HepG2 (cell line): Measurements from ENCODE around the gene PHF14. TPM values are rescaled to one million over a fixed set of nuclear protein-coding genes. Genes with fewer than 3 reads are reported as not detected.
A peak's percentile ranks its signal among the peaks of the same experiment; 100 is the strongest.

Experiments
- AKAP8 ChIP-seq: sonication (generic); formaldehyde crosslinking; IDR thresholded peaks from 2 replicates; pipeline ENCODE4 v1.5.1; 2020; ENCODE audit warnings: mild to moderate bottlenecking, missing genetic modification reagents
- ARID2 ChIP-seq: sonication (generic); formaldehyde crosslinking; IDR thresholded peaks from 2 replicates; pipeline ENCODE4 v1.8.1; 2022; ENCODE audit warnings: mild to moderate bottlenecking, missing genetic modification reagents, borderline replicate concordance
- ATF7 ChIP-seq, 2 experiments: fragments of 450-650 bp in 1 of 2; sonication (generic) in 1 of 2; formaldehyde crosslinking in 1 of 2; IDR thresholded peaks; 2 replicates each; pipeline versions ENCODE4 v1.4.0 to v1.6.1; 2016 to 2020; ENCODE audit warnings: antibody characterized with exemption in 1 of 2, mild to moderate bottlenecking in 1 of 2, missing genetic modification reagents in 1 of 2
- BCL6 ChIP-seq: IDR thresholded peaks from 2 replicates; pipeline ENCODE4 v1.6.1; 2016; ENCODE audit warnings: missing genetic modification reagents, missing compliant biosample characterization
- EZH2 ChIP-seq: conservative IDR thresholded peaks from 2 replicates; pipeline ENCODE4 v1.6.1; 2012; ENCODE audit warnings: mild to moderate bottlenecking, low read depth, low read length, moderate library complexity
- GZF1 ChIP-seq: sonication (generic); formaldehyde crosslinking; IDR thresholded peaks from 2 replicates; pipeline ENCODE4 v1.5.1; 2020; ENCODE audit warnings: mild to moderate bottlenecking, missing genetic modification reagents
- HDAC2 ChIP-seq: sonication (generic); formaldehyde crosslinking; IDR thresholded peaks from 2 replicates; pipeline ENCODE4 v1.4.0; 2020; ENCODE audit warnings: missing genetic modification reagents
- KMT2B ChIP-seq: IDR thresholded peaks from 2 replicates; pipeline ENCODE4 v1.6.1; 2016; ENCODE audit warnings: missing genetic modification reagents, missing compliant biosample characterization
- MEIS2 ChIP-seq: sonication (generic); formaldehyde crosslinking; IDR thresholded peaks from 2 replicates; pipeline ENCODE4 v1.9.0; 2021; ENCODE audit warnings: mild to moderate bottlenecking, missing genetic modification reagents
- PPARG ChIP-seq: conservative IDR thresholded peaks from 2 replicates; pipeline ENCODE4 v1.6.1; 2016; ENCODE audit warnings: missing biosample characterization, missing genetic modification reagents
- RFX1 ChIP-seq: fragments of 450-650 bp; IDR thresholded peaks from 2 replicates; pipeline ENCODE4 v1.6.1; 2017
- RFXAP ChIP-seq: sonication (generic); formaldehyde crosslinking; IDR thresholded peaks from 2 replicates; pipeline ENCODE4 v1.4.0; 2020; ENCODE audit warnings: missing genetic modification reagents, borderline replicate concordance
- RNF2 ChIP-seq: fragments of 450-650 bp; conservative IDR thresholded peaks from 2 replicates; pipeline ENCODE4 v1.6.1; 2016; ENCODE audit warnings: low read depth
- STAG1 ChIP-seq: sonication (generic); formaldehyde crosslinking; IDR thresholded peaks from 2 replicates; pipeline ENCODE4 v1.4.0; 2020; ENCODE audit warnings: missing genetic modification reagents
- ZNF10 ChIP-seq: sonication (generic); formaldehyde crosslinking; IDR thresholded peaks from 2 replicates; pipeline ENCODE4 v1.4.0; 2020; ENCODE audit warnings: mild to moderate bottlenecking, low read depth, missing genetic modification reagents, borderline replicate concordance
- ZNF12 ChIP-seq: sonication (generic); formaldehyde crosslinking; IDR thresholded peaks from 2 replicates; pipeline ENCODE4 v1.5.0; 2020; ENCODE audit warnings: missing genetic modification reagents
- ZNF33A ChIP-seq: sonication (generic); formaldehyde crosslinking; IDR thresholded peaks from 2 replicates; pipeline ENCODE4 v1.5.1; 2020; ENCODE audit warnings: missing genetic modification reagents, mild to moderate bottlenecking, moderate library complexity, borderline replicate concordance
- ZNF343 ChIP-seq: sonication (generic); formaldehyde crosslinking; IDR thresholded peaks from 2 replicates; pipeline ENCODE4 v1.4.0; 2020; ENCODE audit warnings: mild to moderate bottlenecking, missing genetic modification reagents
- ZSCAN12 ChIP-seq: sonication (generic); formaldehyde crosslinking; IDR thresholded peaks from 2 replicates; pipeline ENCODE4 v1.9.0; 2021; ENCODE audit warnings: mild to moderate bottlenecking, missing genetic modification reagents
- polyA plus RNA-seq, 8 experiments: library from polyadenylated mRNA; depleted of rRNA in 3 of 8; stranded (reverse) in 7 of 8; unstranded in 1 of 8; fragments of >200 nt; fragmentation: Illumina TruSeq in 4 of 8; extraction: Trizol in 4 of 8; gene quantifications; 2 replicates each; pipeline versions ENCODE4 v1.2.1 to v1.2.3, GENCODE V29; 2011 to 2016; ENCODE audit warnings: low read depth in 4 of 8, missing spikeins in 1 of 8, mixed read lengths in 1 of 8; ENCODE audit not compliant: insufficient read depth in 1 of 8
- total RNA-seq, 5 experiments: library from RNA; depleted of rRNA; stranded (reverse); fragments of >200 nt; fragmentation: Illumina TruSeq; extraction: Trizol; gene quantifications; 2 replicates each; pipeline ENCODE4 v1.2.3, GENCODE V29; 2016; ENCODE audit warnings: low read depth in 1 of 5
- TF ChIP-seq, protein P1 (sequence below): sonication (generic); formaldehyde crosslinking; IDR thresholded peaks from 2 replicates; pipeline ENCODE4 v1.4.0; 2020; ENCODE audit warnings: missing genetic modification reagents
- TF ChIP-seq, protein P2 (sequence below): sonication (generic); formaldehyde crosslinking; conservative IDR thresholded peaks from 2 replicates; pipeline ENCODE4 v1.5.0; 2020; ENCODE audit warnings: missing genetic modification reagents
- TF ChIP-seq, protein P3 (sequence below): sonication (generic); formaldehyde crosslinking; IDR thresholded peaks from 2 replicates; pipeline ENCODE4 v1.5.0; 2020; ENCODE audit warnings: missing genetic modification reagents, mild to moderate bottlenecking, borderline replicate concordance

PHF14 gene
- total and polyA plus RNA-seq, 2 of the 13 experiments (the other 11 are each of a cell fraction or from before 2014, with no cell fraction given): 18.9 to 68.7 TPM

DNA sequence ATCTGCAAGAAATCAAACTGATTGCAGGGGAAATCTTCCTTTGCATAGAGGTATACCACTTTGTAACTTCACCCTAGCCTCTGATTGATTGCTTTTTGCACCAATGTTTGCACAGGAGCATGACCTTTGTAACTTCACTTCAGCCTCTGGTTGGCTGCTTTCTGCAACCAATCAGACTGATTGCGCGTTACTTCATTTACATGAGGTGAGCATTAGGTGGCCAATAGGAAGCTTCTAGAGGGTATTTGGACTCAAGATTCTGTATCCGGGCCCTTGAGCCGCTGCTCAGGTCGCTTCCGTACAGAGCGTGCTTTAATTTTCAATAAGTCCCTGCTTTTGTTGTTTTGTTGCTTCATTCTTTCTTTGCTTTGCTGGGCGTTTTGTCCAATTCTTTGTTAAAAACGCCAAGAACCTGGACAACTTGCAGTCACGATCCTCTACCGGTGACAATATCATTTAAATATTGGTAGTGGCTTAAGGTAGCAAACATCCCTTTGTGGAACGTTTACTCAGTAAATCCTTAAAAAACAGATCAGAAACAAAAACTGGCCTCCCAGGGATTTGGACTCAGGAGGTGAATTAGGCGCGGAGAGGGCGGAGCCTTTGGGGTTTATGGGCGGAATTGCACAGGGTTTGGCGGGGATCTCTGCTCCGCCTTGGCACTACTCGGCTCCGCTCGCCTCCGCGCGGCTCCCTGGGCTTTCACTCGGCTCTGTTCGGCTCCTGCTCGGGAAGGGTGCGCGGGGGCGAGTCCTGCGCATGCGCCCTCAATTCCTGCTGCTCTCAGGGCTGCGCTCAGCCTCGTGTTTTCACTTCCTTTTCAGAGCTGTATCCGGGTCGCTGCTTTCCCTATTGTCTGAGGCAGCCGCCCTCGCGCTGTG is at the start of gene PHF14 (continued):
- TF ChIP-seq KMT2B (CRISPR knock-in tag) (peak; percentile 13; the same call in 1 of the 2 replicates), BCL6 (CRISPR knock-in tag) (no peak), EZH2 (no peak), ZNF10 (CRISPR knock-in tag) (no peak), RFX1 (no peak), ARID2 (no peak), ZSCAN12 (CRISPR knock-in tag) (no peak), ATF7 (IDR thresholded peaks at IDR 0.05) (no peak), ATF7 (CRISPR knock-in tag; IDR thresholded peaks at IDR 0.05) (no peak; the same call in 1 of the 2 replicates), STAG1 (CRISPR knock-in tag) (no peak; the same call in 1 of the 2 replicates), ZNF33A (CRISPR knock-in tag) (0 out of 2 replicates have a peak, but pooled peaks have one; percentile 85), ZNF343 (CRISPR knock-in tag) (no peak), MEIS2 (CRISPR knock-in tag) (peak; percentile 16; the same call in 1 of the 2 replicates), RNF2 (no peak), AKAP8 (no peak), PPARG (CRISPR knock-in tag) (no peak; the same call in 1 of the 2 replicates), HDAC2 (CRISPR knock-in tag) (no peak), ZNF12 (no peak), RFXAP (CRISPR knock-in tag) (peak; percentile 32; the same call in 1 of the 2 replicates), GZF1 (CRISPR knock-in tag) (no peak)
- TF ChIP-seq, protein P1, sequence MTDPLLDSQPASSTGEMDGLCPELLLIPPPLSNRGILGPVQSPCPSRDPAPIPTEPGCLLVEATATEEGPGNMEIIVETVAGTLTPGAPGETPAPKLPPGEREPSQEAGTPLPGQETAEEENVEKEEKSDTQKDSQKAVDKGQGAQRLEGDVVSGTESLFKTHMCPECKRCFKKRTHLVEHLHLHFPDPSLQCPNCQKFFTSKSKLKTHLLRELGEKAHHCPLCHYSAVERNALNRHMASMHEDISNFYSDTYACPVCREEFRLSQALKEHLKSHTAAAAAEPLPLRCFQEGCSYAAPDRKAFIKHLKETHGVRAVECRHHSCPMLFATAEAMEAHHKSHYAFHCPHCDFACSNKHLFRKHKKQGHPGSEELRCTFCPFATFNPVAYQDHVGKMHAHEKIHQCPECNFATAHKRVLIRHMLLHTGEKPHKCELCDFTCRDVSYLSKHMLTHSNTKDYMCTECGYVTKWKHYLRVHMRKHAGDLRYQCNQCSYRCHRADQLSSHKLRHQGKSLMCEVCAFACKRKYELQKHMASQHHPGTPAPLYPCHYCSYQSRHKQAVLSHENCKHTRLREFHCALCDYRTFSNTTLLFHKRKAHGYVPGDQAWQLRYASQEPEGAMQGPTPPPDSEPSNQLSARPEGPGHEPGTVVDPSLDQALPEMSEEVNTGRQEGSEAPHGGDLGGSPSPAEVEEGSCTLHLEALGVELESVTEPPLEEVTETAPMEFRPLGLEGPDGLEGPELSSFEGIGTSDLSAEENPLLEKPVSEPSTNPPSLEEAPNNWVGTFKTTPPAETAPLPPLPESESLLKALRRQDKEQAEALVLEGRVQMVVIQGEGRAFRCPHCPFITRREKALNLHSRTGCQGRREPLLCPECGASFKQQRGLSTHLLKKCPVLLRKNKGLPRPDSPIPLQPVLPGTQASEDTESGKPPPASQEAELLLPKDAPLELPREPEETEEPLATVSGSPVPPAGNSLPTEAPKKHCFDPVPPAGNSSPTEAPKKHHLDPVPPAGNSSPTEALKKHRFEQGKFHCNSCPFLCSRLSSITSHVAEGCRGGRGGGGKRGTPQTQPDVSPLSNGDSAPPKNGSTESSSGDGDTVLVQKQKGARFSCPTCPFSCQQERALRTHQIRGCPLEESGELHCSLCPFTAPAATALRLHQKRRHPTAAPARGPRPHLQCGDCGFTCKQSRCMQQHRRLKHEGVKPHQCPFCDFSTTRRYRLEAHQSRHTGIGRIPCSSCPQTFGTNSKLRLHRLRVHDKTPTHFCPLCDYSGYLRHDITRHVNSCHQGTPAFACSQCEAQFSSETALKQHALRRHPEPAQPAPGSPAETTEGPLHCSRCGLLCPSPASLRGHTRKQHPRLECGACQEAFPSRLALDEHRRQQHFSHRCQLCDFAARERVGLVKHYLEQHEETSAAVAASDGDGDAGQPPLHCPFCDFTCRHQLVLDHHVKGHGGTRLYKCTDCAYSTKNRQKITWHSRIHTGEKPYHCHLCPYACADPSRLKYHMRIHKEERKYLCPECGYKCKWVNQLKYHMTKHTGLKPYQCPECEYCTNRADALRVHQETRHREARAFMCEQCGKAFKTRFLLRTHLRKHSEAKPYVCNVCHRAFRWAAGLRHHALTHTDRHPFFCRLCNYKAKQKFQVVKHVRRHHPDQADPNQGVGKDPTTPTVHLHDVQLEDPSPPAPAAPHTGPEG (CRISPR knock-in tag): no peak; the same call in 1 of the 2 replicates
- TF ChIP-seq, protein P2, sequence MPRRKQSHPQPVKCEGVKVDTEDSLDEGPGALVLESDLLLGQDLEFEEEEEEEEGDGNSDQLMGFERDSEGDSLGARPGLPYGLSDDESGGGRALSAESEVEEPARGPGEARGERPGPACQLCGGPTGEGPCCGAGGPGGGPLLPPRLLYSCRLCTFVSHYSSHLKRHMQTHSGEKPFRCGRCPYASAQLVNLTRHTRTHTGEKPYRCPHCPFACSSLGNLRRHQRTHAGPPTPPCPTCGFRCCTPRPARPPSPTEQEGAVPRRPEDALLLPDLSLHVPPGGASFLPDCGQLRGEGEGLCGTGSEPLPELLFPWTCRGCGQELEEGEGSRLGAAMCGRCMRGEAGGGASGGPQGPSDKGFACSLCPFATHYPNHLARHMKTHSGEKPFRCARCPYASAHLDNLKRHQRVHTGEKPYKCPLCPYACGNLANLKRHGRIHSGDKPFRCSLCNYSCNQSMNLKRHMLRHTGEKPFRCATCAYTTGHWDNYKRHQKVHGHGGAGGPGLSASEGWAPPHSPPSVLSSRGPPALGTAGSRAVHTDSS (CRISPR knock-in tag): no peak
- TF ChIP-seq, protein P3, sequence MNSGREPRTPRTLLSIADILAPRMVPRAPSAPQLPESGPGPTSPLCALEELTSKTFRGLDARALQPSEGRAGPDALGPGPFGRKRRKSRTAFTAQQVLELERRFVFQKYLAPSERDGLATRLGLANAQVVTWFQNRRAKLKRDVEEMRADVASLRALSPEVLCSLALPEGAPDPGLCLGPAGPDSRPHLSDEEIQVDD: no peak
